HG02571 (cell line): ENCODE measurements around the gene RBM23.

Experiments
- ATAC-seq: cut with Tn5 transposase; IDR thresholded peaks from one replicate; pipeline ENCODE4 v1.9.1; 2021; ENCODE audit warnings: mild to moderate bottlenecking, moderate library complexity; ENCODE audit not compliant: unreplicated experiment

Gene RBM23

DNA sequence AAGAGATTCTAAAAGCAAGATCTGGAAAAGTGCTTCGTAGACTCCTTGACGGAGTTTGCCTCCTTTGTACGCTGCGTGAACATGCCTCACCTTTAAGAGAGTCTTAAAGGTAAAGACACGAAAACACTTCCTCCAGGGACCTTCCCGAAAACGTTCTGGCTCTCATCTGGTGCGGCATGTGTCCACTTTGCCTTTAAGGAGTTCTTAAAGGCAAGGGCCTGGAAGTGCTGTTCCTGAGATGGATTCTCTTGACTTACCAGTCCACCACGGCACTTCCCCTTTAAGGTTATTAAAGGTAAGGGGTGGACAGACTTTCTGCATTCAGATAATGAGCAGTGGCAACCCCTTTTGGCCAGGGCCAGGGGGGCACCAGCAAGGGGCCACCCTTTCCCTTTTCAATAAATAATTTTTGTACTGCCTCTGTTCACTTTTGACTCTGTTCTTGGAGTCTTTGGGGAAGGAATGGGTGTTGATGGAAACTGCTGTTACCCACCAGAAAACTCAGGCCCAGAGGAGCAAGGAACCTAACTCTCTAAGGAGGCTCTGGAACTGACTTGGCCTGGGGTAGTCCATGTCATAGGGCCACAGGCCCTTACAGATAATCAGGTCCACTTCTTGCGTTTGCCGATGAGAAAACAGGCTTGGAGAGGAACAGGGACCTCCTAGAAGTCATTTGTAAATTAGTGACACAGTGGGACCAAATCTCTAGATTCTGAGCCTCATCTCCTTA, 31.5 kb downstream of the RBM23 start:
- peak; percentile 39 for ATAC-seq

DNA sequence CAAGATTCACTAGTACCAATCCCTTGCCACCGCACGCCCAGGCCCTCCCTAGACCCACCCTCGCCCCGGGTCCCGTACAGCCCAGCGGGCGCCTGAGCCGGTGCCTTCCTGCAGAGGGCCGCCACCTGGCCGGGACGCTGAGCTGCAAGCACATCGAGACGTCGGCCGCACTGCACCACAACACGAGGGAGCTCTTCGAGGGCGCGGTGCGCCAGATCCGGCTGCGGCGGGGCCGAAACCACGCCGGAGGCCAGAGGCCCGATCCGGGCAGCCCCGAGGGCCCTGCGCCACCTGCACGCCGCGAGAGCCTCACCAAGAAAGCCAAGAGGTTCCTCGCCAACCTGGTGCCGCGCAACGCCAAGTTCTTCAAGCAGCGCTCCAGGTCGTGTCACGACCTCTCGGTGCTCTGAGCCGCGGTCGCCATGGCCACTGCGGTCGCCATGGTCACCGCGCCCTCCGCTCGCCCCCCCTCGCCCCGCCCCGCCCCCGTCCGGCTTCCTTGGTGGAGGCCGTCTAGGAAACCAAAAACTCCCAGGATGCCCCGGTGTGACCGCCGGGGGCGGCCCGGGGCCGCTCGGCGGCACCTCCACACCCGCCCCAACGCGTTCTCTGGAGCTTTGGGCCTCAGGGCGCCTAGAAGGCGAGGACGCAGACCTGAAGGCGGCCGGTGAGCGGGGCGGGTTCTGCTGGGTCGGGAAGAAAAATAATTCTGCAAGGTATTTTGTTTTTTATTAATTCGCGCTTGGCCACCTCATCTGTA, 32.3 kb downstream of the RBM23 start:
- ATAC-seq, result peak; percentile 50

DNA sequence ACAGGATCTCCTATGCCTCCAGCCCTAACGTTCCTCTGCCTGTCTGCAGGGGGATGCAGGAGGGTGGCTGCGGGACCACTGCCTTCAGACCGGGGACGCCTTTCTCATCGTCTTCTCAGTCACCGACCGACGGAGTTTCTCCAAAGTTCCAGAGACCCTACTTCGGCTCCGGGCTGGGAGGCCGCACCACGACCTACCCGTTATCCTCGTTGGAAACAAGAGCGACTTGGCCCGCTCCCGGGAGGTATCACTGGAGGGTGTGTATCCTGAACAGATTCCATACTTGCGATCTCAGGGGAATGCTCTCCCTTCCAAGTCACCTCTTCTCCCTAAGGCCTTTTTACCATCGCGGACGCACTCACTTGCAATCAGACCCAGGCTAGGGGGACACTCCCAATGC, 33.0 kb downstream of the RBM23 start:
- no peak for ATAC-seq

DNA sequence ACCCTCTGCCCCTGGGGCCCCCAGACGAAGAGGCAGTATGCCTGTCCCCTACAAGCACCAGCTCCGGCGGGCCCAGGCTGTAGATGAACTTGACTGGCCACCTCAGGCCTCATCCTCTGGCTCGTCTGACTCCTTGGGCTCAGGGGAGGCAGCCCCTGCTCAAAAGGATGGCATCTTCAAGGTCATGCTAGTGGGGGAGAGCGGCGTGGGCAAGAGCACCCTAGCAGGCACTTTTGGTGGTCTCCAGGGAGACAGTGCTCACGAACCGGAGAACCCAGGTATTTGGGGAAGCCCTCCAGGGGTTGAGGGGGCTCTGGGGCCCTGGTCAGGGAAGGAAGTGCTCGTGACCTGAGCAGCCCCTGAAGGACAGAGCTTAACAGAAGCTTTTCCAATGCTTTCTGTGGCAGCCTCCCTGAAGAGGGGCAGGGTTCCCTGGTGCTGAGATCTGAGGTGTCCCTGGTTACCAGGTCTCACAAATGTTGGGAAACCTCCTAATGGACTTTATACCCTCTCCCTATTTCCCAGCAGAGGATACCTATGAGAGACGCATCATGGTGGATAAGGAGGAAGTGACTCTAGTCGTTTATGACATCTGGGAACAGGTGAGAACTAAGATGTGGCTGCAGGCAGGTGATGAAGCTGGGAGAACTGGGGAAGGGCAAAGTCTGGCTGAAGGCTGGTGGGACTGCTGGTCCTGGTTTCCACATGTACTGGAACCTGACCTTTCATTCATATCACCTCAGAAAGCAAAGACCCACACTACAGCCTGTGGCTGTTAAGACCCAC, 34.0 kb downstream of the RBM23 start:
- ATAC-seq, result no peak

DNA sequence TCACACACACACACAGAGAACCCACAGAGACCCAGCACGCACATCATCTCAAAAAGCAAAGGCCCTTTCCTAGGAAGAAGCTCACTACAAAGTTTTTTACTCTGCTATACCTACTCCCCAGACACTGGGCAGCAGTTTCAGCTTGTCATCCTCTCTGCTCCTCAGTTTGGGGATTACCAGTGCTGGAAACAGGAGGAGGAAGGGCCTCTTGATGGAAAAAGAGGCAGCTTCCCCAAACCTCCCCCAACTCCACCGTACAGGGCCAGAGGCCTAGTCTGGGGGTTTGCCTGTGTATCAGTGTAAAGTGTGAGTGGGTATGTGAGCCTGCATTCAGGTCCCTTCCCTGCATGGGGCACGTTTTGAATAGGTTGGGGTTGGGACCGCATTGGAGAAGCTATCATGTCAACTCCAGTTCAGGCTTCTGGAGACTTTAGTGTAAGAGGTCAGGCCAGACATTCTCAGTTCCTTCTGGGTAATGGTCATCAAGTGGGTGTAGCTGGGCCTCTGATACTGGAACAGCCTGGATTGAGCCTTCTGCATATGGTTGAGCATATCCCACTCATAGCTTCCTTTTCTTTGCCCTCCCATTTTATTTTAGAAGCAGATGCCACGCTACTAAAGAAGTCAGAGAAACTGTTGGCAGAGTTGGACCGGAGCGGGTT, 34.7 kb downstream of the RBM23 start:
- no peak for ATAC-seq

DNA sequence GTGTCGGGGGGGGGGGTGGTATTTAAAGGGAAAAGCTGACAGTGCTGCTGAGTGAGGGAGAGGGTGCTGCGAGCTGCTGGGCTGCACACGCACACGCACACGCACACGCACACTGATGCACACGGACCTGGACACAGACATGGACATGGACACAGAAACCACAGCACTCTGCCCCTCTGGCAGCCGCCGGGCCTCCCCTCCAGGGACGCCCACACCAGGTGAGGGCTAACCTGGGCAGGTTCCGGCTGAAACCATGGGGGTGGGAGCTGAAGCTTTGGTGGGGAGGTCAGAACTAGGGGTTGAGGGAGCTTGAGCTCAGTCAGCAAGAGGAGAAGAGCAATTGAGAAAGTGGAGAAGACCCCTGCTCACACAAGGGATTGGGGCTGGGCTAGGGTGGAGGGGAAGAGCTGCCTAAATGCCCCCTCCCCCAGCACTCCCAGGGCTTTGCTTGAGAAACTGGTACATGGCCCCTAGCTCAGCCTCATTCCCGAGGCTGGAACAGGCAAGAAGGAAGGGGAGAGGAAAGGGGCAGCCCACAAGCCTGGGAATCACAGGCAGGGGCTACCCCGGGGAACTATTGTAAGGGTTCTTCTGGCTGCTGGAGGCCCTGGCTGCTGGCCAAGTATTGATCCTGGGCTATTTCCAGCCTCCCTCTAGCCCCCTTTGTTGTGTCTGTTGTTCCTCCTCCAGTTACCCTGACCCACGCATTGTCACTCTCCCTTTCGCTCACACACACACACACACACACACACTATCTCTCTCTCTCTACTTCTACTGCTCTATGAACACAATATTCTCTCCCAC, 35.6 kb downstream of the RBM23 start, which contains the start of gene REM2:
REM2 (plus strand) TSS at position 50 of the 804 bp plus-strand sequence; CDS start at position 116, 66 bp downstream.
- ATAC-seq, result no peak

DNA sequence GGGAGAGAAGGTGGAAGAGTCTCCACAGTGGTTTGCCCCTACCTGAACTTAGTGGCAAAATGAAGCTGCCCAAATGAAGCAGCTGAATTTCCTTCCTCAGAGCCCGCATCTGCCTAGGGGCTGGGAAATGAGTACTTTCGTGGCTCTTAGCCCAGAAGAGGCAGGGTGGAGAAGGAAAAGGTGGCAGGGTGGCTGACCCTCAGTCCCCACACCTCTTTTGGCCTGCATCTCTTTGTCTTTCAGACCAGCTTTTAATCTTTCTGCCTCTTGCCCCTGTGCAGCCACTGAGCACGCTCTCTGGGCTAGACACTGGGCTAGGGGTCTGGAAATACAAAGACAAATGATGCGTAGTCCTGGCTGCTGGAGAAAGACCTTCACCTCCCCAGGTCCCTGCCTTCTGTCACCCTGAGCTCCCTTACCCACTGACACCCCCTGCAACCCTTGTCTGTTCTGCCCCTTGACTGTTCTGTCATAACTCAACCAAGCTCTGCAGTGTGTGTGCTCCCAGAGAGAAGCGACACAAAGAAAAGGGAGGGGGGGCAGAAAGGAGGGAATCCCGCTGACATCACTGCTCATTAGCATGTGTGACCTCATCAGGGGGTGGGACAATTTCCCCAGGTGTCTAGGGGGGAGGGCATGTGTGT, 36.3 kb downstream of the RBM23 start:
- no peak for ATAC-seq

DNA sequence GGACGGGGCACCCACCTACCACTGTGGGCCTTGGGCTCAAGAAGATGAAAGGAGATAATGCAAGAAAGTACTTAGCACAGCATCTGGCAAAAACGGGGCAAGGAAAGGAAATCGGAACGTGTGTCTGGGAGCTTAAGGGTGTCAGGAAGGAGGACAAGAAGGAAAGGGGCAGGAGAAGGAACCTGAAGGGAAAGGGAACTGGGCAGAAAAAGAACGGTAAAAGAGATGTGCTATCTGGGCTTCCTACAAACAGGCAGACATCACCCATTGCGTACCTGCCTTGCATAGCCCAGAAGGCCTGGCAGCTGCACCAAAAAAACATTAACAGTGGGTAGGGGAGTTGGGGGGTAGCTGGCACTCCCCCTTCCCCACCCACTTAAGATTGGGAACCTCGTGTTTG, 36.9 kb downstream of the RBM23 start:
- no peak for ATAC-seq

DNA sequence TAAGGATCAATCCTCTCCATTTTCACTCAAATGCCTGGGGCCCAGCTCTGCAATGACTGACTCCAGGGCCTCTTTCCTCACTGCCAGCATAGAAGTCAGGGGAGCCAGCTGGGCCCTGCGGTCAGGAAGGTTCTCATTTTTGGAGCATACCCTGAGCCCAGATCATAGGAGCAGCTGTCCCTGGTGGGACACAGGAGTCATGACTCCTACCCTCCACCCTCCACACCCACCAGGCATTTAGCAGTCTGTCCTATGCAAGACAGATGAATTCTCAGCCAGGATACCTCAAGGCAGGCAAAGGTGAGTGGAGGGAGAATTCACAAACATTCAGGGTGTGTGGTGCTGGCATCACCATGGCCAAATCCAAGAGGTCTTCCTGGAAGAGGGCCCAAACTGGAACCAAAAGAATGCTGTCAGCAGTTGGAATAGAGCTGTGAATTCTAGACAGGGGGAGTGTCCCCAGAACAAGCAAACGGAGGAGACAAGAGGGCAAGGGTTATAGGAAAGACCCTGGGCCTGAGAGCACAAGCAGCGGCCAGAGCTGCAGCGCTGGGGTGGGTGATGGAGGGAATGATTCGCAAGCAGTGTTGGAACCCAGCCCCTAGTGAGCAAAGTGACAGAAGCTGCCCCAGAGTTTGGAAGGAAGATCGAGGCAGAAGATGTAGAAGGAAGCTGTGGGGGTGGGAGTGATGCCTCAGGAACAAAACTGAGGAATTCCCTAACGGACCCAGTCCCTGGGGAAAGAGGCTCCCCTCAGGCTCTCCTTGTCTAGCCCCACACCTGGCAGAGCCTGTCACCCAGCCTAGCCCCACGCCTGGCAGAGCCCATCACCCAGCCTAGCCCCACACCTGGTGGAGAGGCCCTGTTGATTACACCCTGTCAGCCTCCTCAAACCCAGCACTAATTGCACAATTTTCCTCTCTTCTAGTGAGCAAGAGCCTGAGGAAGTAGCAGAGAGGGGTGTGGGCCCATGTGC, 40.4 kb downstream of the RBM23 start:
- ATAC-seq, result no peak

DNA sequence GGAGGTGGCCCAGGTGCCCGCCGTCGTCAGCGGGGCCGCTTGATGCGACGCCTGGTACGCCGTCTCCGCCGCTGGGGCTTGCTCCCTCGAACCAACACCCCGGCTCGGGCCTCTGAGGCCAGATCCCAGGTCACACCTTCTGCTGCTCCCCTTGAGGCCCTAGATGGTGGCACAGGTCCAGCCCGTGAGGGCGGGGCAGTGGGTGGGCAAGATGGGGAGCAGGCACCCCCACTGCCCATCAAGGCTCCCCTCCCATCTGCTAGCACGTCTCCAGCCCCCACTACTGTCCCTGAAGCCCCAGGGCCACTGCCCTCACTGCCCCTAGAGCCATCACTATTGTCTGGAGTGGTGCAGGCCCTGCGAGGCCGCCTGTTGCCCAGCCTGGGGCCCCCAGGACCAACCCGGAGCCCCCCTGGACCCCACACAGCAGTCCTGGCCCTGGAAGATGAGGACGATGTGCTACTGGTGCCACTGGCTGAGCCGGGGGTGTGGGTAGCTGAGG, 41.9 kb downstream of the RBM23 start:
- ATAC-seq, result no peak

DNA sequence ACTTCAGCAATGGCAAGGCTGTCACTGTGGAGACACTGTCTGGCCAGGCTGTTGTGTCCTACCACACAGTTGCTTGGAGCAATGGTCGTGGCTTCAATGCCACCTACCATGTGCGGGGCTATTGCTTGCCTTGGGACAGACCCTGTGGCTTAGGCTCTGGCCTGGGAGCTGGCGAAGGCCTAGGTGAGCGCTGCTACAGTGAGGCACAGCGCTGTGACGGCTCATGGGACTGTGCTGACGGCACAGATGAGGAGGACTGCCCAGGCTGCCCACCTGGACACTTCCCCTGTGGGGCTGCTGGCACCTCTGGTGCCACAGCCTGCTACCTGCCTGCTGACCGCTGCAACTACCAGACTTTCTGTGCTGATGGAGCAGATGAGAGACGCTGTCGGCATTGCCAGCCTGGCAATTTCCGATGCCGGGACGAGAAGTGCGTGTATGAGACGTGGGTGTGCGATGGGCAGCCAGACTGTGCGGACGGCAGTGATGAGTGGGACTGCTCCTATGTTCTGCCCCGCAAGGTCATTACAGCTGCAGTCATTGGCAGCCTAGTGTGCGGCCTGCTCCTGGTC, 43.1 kb downstream of the RBM23 start:
- no peak for ATAC-seq

DNA sequence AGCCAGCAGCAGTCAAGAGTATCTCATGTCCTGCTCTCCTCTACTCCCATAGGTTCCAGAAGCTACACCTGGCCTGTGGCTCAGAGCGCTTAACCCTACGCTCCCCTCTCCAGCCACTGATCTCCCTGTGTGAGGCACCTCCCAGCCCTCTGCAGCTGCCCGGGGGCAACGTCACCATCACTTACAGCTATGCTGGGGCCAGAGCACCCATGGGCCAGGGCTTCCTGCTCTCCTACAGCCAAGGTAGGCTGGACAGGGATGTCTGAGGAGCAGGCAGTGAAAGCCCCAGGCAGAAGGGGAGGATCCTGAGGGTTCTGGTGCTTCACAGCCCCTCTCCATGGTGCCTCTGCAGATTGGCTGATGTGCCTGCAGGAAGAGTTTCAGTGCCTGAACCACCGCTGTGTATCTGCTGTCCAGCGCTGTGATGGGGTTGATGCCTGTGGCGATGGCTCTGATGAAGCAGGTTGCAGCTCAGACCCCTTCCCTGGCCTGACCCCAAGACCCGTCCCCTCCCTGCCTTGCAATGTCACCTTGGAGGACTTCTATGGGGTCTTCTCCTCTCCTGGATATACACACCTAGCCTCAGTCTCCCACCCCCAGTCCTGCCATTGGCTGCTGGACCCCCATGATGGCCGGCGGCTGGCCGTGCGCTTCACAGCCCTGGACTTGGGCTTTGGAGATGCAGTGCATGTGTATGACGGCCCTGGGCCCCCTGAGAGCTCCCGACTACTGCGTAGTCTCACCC, 43.8 kb downstream of the RBM23 start:
- no peak for ATAC-seq

DNA sequence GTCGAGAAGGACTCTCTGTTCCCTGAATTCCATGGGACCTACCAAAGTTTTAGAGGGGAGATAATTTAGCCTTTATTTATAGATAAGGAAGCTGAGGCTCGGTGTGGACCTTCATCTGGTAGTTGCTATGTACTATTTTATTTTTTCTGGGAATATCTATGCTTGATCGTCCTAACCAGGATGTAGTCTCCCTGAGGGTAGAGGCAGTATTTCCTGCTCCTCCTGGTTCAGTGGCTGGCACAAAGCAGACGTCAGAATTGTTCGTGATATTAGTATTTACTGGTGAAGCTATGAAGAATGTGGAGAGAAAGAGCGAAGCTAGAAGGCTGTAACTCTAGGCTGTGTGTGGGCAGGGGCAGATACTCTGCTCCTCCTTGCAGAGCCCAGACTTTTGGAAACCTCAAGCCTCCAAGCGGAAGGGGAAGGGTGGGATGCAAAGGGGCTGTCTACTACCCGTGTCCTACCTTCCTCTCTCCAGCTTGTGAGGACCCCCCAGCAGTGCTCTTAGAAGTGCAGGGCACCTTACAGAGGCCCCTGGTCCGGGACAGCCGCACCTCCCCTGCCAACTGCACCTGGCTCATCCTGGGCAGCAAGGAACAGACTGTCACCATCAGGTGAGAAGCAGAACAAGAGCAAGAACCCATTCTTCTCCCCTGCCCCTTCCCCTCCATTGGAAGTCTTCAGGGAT, 46.0 kb downstream of the RBM23 start:
- no peak for ATAC-seq

DNA sequence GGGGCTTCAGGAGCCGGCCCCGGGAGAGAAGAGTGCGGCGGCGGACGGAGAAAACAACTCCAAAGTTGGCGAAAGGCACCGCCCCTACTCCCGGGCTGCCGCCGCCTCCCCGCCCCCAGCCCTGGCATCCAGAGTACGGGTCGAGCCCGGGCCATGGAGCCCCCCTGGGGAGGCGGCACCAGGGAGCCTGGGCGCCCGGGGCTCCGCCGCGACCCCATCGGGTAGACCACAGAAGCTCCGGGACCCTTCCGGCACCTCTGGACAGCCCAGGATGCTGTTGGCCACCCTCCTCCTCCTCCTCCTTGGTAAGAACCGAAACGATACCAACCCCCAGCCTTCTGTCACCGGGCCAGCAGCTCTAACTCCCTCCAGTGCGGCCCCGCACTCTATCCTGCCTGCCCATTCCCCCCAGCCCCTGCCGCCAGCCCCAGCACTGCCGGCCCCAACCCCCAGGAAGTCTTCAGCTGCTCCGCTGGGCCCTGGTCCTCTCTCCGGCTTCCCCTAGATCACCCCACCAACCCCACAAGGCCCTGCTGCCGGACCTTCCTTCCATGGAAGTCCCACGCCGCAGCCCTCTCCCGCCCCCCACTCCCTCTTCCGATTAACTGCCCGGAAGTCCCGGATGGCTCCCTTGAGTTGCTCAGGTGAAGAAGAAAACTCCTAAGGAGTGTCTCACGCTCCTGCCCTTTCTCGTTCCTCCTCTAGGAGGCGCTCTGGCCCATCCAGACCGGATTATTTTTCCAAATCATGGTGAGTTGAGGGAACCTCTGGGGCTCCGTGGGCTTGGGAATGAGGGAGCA, 46.7 kb downstream of the RBM23 start:
- peak; percentile 20 for ATAC-seq

DNA sequence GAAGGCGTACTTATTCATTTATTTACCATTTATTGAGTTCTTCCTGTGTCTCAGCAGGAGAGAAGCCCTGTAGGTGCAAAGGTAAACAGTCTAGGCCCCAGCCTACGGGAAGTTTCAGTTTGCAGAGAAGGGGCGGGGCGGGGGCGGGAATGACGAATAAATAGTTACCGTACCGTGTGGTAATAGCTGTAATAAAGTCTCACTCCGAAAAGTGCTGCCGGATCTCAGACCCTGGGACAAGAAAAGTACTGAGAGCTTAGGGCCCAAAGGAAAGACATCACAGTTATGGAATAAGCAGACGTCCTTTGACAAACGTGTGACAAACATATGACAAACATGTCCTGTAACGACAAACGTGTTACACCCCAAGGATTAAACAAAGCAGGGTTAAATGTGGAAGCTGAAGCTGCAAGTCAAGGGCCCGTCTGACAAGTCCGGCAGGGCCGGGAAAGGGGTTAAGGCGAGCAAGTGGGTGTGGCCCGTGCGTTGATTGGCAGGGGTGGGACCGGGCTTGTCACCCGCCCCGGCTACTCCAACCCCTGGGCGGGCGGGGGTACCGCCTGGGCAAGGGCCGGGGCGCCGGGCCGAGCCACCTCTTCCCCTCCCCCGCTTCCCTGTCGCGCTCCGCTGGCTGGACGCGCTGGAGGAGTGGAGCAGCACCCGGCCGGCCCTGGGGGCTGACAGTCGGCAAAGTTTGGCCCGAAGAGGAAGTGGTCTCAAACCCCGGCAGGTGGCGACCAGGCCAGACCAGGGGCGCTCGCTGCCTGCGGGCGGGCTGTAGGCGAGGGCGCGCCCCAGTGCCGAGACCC, 47.5 kb downstream of the RBM23 start, which contains the start of gene LRP10:
LRP10 (plus strand) TSS at position 517 of the 809 bp plus-strand sequence. CDS start 564 bp downstream, outside the sequence.
- peak; percentile 75 for ATAC-seq
